Neutrophil (primary cell): ENCODE results near the gene NTN1.

Experiments
- H3K27ac ChIP-seq: fragments of 200-600 bp; sonication (generic); 2 replicates; pipeline ENCODE4 v1.5.1; 2016; ENCODE audit warnings: mild to moderate bottlenecking, moderate library complexity
- H3K27me3 ChIP-seq: fragments of 200-600 bp; sonication (generic); 2 replicates; pipeline ENCODE4 v1.6.0; 2016; ENCODE audit warnings: mild to moderate bottlenecking
- H3K36me3 ChIP-seq: fragments of 200-600 bp; sonication (generic); 2 replicates; pipeline ENCODE4 v1.5.1; 2017
- H3K4me1 ChIP-seq, 2 experiments: fragments of 200-600 bp in 1 of 2; sonication (generic) in 1 of 2; 1 replicate in 1 of 2; 2 replicates in 1 of 2; pipeline versions ENCODE4 v1.5.1 to v1.6.1; 2013 to 2016; ENCODE audit warnings: low read depth in 1 of 2, low read length in 1 of 2, mild to moderate bottlenecking in 1 of 2, moderate library complexity in 1 of 2; ENCODE audit not compliant: control insufficient read depth in 1 of 2, insufficient read depth in 1 of 2
- H3K4me3 ChIP-seq, 2 experiments: fragments of 200-600 bp in 1 of 2; sonication (generic) in 1 of 2; 1 replicate in 1 of 2; 2 replicates in 1 of 2; pipeline ENCODE4 v1.5.1; 2013 to 2016; ENCODE audit warnings: low read depth in 1 of 2, low read length in 1 of 2, mild to moderate bottlenecking in 1 of 2, moderate library complexity in 1 of 2
- H3K9me3 ChIP-seq: fragments of 200-600 bp; sonication (generic); 2 replicates; pipeline ENCODE4 v1.5.1; 2016
- TF ChIP-seq, protein P1 (sequence below): fragments of 200-600 bp; sonication (generic); IDR thresholded peaks from 2 replicates; pipeline ENCODE4 v1.5.1; 2016; ENCODE audit warnings: antibody characterized with exemption

Gene NTN1

DNA sequence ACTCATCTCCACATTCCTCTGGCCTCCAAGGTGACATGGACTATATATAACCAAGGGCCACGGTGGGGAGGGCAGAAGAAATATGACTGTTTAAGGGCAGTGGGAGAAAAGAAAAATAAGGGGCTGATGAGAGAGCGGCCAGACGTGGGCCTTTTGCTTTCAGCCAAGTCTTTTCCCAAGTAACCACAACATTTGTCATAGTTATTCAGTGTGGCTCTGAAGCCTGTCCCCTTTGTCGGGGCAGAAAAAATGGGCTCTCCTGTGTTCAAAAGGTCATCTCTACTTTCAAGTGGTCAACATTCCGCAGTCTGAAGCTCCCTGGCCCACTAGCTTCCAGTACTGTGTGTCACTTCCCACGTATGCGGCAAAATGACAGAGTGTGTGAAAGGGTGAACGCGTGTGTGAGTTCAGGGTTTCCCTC, 245.4 kb downstream of the NTN1 start:
- H3K36me3 ChIP-seq = no peaks in the 10 kb centered on the region
- no peaks in the 10 kb centered on the region for H3K27me3 ChIP-seq
- no peak overlapping the region for H3K27ac ChIP-seq
- H3K4me3 ChIP-seq = no peak overlapping the region
- no peaks in the 10 kb centered on the region for H3K4me1 ChIP-seq
- TF ChIP-seq, protein P1, sequence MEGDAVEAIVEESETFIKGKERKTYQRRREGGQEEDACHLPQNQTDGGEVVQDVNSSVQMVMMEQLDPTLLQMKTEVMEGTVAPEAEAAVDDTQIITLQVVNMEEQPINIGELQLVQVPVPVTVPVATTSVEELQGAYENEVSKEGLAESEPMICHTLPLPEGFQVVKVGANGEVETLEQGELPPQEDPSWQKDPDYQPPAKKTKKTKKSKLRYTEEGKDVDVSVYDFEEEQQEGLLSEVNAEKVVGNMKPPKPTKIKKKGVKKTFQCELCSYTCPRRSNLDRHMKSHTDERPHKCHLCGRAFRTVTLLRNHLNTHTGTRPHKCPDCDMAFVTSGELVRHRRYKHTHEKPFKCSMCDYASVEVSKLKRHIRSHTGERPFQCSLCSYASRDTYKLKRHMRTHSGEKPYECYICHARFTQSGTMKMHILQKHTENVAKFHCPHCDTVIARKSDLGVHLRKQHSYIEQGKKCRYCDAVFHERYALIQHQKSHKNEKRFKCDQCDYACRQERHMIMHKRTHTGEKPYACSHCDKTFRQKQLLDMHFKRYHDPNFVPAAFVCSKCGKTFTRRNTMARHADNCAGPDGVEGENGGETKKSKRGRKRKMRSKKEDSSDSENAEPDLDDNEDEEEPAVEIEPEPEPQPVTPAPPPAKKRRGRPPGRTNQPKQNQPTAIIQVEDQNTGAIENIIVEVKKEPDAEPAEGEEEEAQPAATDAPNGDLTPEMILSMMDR = no peak
- H3K9me3 ChIP-seq = no peaks in the 10 kb centered on the region

DNA sequence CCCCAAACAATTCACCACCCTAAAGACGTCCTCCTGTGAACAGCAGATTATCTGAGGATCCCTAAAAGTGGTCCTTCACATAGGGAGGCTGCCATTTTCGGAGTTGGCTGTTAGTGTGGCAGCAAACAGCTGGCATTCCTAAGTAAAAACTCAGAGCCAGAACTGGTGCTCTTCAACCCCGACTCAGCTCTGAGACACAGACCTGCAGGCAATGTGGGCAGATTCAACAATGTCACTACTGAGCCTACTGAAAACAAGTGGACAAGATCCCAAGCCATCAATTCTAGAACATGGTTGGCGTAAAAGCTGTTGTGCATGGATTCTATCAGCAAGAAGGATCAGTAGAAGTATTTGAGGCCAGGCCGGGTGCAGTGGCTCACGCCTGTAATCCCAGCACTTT, 247.2 kb downstream of the NTN1 start:
- H3K4me3 ChIP-seq = no peak overlapping the region
- H3K9me3 ChIP-seq = no peaks in the 10 kb centered on the region
- no peak overlapping the region for H3K27ac ChIP-seq
- TF ChIP-seq, protein P1 = no peak
- H3K4me1 ChIP-seq = no peaks in the 10 kb centered on the region
- H3K36me3 ChIP-seq = no peaks in the 10 kb centered on the region
- no peaks in the 10 kb centered on the region for H3K27me3 ChIP-seq

DNA sequence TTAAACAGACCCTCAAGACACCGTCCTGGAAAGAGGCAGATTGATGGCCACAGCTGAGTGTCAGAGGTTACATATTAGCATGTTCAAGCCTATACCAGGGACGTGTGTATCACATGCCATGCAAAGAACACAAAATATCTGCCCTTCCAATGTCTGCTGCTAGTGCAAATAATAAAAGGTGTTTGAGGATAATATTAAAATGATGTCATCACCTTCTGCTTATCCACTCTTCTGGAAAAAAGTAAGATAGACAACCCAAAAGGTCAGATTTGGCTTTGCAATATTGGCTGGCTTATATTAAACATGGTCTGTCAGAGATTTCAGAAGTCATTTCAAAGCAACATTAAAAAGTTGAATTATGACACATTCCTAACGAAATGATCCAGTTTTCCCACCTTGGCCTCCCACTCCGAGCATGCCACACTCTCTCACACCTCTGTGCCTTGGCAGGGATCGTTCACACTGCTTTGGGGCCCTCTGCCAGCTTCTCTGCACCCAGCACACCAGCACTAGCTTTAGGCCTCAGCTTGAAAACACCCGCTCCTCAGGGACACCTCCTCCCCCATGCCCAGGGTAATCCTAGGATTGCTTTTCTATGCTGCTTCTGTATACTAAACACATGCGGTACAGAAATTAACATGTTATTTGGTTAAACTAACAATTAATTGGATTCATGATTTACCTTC, 248.2 kb downstream of the NTN1 start:
- no peak overlapping the region for H3K27ac ChIP-seq
- TF ChIP-seq, protein P1 = no peak
- H3K4me3 ChIP-seq = no peak overlapping the region
- no peaks in the 10 kb centered on the region for H3K27me3 ChIP-seq
- H3K4me1 ChIP-seq = no peaks in the 10 kb centered on the region
- H3K9me3 ChIP-seq = no peaks in the 10 kb centered on the region
- no peaks in the 10 kb centered on the region for H3K36me3 ChIP-seq

DNA sequence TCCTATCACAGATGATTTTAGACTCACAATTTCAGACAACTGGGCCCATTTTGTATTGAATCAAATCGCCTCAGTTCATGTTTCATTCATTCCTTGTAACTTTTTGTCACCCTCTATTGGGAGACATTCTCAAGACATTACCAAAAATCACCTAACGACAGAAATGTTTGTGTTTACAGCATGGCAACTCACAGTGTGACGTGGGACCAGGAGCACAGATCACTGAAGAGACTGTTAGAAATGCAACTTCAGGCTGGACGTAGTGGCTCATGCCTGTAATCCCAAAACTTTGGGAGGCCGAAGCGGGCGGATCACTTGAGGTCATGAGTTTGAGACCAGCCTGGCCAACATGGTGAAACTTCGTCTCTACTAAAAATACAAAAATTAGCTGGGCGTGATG, 249.6 kb downstream of the NTN1 start:
- Histone ChIP-seq H3K27ac (no peak overlapping the region), H3K4me3 (no peak overlapping the region), H3K9me3 (no peaks in the 10 kb centered on the region), H3K36me3 (no peaks in the 10 kb centered on the region), H3K4me1 (no peaks in the 10 kb centered on the region), H3K27me3 (no peaks in the 10 kb centered on the region)
- TF ChIP-seq, protein P1 = no peak

DNA sequence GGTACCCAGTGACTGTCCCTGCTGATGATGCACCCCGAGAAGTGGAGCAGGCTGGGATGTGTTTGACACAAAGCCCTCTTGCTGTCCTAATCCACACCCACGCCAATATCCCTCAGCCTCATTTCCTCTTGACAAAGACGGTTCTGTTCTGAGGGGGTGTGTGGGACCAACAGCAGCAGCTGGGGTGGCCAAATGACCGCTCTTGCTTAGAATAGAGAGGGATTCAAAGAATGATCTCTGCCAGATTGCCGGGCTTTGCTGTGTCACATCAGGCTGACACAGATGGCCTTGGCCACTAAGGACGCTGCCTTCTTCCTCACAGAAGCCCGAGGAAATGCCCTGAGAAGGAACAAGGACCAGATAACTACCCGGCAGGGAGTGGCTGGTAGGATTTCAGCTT, 250.7 kb downstream of the NTN1 start:
- Histone ChIP-seq H3K4me1 (no peaks in the 10 kb centered on the region), H3K36me3 (no peaks in the 10 kb centered on the region), H3K4me3 (no peak overlapping the region), H3K9me3 (no peaks in the 10 kb centered on the region), H3K27me3 (no peaks in the 10 kb centered on the region), H3K27ac (no peak overlapping the region)
- TF ChIP-seq, protein P1 = no peak
